Stimulated activated CD8-positive, alpha-beta memory T cell treated with anti-CD3 and anti-CD28 coated beads, Interleukin-4, amount 100 ng/mL, for 24 hours (primary cell): ENCODE data around the gene SLIT3.
"Not testable (repeated sequence)": the region's sequence is repeated elsewhere in the genome, so short reads cannot be mapped to it uniquely, and the experiment has no call there.

Experiments used
- DNase-seq: peaks from one replicate; pipeline ENCODE4 v3.0.0-alpha.2; 2020; ENCODE audit warnings: low read depth

SLIT3 gene

DNA sequence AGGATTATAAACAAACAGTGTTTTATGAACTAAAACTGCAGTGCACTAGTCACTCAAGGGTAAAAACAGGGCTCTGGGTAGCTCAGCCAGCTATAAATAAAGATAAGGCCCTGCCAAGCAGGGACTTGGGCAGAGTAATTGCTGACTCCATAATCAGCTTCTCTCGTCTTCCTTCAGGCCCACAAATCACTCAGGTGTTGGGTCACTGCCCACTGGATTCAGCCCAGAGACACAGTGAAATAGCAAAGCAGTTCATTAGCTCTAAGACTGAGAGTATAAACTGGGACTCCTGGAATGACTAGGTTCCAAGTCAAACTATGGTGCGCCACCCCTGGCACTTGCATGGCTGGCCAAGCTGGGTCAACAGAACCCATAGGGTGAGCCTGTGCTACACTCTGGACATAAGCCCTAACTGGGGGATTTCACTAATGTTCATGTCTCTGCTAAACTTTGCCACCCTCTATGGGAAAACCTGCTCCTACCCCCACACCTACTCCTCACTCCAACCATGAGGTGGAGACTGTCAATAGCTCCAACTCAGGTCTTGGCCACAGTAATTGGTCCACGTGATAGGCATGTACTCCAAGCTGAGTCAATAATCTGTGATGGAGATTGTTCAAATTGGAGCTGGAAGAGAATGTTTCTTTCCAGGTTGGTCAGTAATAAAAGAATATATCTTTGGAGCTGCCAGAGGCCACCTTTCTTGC lies 158.5 kb downstream of the SLIT3 start:
- DNase-seq, result no peak

DNA sequence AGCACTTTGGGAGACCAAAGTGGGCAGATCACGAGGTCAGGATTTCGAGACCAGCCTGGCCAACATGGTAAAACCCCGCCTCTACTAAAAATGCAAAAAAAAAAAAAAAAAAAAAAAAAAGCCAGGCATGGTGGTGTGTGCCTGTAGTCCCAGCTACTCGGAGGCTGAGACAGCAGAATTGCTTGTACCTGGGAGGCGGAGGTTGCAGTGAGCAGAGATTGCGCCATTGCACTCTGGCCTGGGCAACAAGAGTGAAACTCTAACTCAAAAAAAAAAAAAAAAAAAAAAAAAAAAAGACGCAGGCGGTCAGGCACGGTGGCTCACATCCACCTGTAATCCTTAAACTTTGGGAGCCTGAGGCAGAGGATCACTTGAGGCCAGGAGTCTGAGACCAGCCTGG lies 160.7 kb downstream of the SLIT3 start:
- DNase-seq, result not testable (repeated sequence)

DNA sequence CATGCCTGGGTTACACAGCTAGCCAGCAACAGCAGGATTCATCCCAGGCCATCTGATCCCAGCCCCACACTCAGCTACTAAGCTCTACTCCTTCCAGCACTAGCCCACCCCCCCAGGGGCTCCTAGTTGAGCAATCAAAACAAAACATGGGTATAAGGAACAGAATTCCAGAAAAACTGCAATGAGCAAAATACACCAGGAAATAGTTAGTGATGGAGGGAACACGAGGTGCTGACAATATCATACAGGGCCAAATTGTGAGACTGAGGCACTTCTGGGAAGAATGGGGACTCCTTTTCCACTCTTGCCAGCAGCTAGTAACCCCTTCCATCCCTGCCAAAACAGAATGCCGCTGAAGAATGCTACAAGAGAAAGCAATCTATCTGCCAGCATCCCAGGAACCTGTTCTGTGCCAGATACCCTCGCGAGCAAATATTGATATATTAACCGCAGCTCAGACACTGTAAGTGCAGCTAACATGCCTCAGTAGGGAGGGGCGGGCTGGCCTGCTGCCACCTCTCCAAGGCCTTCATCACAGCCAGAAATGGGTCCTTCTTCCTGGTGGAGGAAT lies 161.4 kb downstream of the SLIT3 start:
- no peak for DNase-seq

DNA sequence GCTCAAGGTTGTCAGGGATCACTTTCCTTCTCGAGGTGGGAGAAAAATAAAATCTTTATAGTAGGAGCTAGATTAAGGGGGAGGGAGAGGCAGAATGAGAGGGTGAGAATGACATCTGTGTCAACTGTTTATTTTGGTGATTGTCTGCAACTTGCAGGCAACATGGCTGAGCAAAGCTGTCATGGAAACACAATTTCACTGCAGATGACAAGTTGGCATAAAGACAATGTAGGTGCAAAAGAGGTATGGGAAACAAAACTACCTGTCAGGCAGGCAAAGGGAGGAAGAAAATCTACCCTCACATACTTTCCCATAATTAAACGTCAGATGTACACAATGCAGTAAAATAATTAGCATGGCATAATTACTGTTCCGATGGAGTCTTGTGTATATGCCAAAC lies 167.4 kb downstream of the SLIT3 start:
- DNase-seq, result no peak

DNA sequence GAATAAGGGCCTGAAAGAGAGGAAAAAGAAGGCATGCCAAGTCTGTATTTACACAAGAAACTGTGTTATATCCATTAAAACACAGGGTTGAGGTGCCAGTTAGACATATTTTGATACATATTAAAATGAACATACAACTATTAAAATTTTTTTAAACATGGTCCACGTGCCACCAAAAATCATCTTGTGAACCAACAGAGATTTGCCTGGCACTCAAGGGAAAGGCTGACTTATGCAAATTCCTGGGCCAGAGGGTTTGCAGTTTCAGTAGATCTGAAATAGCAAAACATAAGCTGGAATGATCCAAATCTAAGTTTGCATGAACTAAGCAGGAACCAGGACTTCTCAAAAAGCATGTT lies 168.7 kb downstream of the SLIT3 start:
- no peak for DNase-seq

DNA sequence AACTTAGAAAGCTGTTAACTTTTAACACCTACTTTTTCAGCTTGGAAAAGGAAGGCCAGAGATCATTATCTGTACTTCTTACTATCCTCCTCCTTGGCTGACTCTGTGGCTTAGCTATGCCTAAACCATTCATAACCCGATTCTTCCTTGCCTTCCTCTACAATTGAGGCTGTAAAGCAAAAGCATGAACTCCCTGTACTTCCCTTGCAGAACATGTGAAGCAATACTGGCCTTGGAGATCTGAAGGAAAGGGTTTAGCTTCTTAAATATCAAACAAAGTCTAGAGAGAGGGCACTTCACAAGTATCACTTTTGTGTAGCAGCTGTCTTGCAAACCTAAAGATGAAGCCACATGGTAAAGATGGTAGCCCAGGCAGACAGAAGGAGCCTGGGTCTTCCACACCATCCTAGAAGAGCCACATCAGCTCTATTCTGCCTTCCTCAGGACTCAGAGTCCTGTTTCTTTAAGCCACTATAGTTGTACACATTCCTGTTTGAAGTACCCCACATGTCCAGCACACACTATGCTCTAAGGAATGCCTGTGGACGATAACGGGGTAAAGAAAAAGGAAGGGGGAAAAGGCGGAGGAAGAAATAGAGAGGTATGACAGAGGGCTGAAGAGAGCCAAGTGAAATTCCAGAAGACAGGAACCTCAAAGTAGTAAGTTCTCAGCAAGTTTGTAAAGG lies 169.2 kb downstream of the SLIT3 start:
- no peak for DNase-seq

DNA sequence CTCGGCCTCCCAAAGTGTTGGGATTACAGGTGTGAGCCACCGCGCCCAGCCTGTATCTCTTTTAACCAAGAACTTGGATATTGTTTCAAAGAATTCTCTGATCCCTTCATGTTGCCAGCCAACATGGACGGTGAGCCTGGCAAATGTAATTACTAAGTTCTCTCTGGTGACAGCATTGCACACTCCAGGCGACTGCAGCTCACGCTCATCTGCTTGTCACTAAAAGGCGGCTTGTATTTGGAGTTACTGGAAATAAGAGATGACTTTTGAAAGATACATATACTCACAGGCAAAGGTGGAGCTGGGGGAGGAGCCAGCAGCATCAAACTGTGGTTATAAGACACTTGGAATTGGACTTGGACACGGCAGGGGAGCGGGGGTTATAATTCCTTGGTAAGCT lies 172.3 kb downstream of the SLIT3 start:
- no peak for DNase-seq

DNA sequence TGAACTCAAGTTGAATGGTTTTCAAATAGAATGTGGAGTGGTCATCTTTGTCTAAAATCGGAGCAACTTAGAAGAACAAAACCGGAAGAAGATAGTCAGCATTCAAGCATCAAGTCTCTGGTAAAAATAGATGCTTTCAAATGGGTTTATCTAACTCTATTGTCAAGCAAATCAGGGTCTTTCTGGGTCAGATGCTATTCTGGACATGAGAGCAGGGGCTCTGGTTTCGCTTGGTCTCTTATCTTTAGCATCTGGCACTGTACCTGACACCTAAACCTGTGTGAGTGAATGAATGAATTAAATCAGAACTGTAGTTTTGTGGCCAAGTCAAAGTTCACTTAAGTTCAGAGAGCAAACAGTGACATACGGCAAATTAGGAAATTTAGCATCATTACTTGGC lies 173.5 kb downstream of the SLIT3 start:
- DNase-seq, result no peak

DNA sequence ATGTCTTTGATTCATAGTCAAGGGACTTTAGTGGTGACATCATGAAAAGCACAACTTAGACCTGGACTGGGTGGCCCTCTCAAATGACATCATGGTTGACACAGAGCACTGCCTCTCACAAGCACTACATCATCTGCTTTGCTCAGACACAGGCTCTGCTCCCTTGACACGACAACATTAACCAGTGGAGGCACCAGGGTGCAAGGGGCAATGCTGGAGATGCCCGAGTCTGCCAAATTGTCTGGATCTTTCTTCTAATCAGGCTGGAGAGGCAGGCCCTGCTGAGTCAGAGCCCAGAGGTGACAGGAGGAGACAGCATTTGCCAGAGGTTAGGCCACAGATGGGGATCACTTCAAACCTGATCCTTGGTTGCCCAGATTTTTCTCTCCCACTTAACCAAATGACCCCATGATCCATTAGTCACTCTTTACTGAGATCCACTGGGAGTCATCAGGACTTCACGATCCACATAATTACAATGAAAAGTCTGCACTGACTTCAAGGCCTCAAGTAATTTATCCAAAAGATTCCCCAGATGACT lies 174.4 kb downstream of the SLIT3 start:
- no peak for DNase-seq

DNA sequence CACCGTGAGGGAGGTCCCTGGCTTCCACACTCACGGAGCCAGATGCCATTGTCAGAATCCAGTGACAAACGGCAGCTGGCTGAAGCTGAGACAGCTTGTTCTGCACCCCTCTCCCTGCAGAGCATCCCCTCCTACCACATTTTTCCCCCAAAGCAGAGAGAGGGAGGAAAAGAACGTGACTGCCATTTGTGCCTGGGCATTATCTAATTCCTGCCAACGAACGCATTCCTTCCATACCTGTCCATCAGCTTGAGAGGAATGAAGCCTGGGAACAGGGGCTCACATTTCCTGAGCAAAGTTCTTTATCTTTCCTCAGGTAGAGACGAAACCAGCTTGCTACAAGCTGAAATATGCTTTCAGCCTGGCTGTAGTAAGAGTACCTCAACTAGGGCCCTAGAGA lies 175.4 kb downstream of the SLIT3 start:
- DNase-seq, result no peak

DNA sequence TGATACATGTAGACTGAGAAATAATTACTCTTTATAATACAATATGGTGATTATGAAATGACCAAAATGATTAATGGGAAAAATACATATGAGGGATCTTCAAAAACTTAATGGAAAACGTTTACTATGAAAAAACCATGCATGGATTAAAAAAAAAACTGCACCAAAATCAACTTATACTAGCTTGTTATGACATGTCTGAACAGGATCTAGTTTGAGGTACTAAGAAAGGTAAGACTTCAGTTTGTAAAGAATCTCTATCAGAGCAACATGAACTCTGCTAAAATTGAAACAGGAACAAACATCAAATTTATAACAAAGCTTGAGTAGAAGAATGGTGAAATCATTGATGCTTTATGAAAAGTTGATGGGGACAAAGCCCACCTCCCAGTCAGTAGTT lies 178.0 kb downstream of the SLIT3 start:
- no peak for DNase-seq

DNA sequence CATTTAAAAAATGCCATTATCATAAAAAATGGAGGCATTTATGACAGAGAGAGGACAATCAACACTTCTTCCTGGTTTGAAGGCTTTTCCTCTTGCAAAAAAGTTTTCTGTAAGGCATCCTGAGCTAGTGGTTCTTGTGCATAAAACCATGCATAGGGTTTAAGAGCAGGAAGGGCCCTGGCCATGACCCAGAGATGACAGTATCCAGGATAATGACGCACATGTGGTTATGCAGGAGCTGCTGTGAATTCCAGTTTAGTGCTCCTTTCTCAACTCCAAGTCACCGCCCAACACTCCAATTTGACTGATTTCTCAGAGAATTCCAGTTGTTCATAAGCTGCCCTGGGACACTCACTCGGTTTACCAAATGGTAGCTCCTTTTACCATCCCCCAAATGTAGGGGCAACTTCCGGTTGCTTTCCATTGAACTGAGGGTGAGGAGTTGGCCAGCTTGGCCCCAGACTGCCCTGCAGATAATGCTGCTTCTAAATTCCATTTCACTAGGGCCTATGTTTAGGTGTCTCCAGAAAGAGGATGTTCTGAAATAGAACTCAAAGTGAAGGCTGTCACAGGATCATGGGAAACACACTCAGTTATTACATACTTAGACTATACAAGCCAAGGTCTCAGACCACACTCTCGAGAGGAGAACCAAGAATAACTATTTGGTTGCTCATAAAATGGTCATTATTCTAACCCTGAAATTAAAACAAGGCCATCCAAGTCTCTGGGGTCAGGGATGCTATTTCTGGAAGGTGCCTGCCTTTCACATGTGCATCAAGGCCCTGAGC lies 179.1 kb downstream of the SLIT3 start:
- DNase-seq, result no peak

DNA sequence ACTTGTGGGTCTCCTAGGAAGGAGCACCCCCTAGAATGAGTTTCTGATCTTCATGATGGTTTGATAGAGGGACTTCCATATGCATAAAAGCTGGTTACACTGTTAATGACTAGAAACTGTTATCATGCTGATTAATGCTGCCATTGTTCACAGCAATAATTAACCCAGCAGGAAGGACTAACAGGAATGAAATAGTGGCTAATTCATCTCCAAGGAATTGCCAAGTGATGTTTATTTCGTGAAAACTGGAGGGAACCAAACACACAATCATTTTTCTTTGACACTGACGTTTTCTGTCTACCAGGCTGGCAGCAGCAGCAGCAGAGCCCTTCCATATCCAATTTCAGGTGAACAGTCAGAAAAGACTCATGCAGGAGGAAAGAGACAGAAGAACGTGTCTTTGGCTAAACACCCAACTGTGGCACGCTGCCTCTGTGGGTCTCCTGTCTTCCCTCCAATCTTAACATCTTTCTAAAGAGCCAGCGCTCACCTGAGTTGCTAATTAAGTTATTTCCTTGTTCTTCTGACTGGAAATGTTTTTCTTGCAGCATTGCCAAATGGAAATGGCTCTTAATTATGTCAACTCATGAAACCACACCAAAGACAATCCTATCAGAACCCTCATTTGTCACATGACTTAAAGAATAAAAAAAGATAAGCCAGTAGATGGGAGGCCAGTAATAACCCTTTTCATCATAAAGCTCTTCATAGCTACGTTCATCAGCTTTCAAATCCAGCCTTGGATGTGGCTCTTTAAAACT lies 181.5 kb downstream of the SLIT3 start:
- no peak for DNase-seq

DNA sequence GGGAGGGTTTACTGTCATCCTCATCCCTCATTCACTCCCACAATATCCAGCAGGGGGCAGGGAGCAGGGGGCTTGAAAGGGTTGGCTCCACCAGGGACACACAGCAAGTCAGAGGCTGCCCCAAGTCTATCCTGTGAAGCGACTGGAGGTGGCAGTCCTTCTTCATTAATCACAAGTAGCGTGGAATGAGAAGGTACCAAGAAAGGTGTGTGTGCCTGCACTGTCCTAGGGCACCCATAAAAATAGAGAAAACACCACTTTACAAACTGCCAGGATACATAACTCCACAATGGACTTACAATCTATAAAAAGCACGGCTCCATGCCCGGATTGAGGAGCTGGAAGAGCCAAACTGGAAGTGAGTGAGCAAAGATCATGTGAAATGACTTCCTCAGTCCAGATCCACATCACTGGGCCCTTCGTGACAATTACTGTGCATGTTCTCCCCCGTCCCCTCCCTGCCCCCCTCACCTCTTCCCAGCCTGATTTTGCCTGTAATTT lies 183.9 kb downstream of the SLIT3 start:
- DNase-seq, result no peak

DNA sequence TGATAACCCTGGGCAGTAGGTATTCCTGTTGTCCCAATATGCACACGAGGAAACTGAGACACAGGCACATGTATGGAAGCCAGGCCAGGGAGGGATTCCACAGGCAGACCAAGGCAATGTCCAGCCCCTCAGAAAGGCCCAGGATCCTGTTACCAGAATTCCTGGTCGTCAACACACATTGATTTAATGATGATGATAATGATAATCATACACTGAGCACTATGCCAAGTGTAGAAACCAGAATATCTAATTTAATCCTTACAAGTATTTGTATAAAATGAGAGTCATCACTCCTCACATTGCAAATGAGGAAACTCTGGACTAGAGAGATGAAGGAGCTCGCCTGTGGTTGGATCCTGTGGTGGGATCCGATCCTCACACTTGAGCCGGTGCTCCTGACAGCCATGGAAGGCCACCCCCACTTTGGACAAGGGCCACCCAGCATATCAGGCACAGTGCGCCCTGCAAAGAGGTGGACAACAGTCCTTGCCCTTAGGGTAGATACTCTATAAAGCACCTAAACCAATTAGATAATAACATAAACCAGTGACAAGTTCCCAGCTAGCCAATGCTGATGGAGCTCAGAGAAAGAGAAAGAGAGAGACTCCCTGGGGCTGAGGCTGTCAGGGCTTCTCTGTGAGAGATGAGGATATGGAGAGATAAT lies 185.3 kb downstream of the SLIT3 start:
- DNase-seq, result no peak

DNA sequence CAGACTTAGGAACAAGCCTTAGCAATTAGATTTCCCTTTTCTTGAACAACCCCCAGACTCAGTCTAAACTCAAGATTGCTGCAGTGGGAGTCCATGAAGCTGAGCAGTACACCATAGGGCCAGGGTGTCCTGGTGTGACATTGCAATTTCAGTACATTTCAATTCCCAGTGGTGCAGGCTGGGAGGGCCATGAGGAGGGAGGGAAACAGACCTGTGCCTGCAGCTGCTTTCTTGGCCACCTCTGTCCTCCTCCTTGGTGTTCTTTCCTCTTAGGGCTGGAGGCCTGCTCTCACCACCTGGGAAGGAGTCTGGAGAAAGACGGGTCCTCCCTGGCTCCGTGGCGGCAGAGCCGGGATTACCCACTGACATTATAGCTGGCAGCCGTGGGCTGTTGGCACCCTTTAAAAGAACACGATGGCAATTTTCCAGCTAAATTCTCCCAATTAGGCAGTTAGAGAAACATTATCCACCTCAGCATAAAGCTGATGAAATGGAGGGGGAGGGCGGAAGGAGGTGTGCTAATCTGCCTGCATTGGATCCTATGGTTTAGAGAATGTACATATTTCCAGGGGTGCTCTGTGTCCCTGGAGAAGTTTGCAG lies 186.4 kb downstream of the SLIT3 start:
- DNase-seq, result no peak

DNA sequence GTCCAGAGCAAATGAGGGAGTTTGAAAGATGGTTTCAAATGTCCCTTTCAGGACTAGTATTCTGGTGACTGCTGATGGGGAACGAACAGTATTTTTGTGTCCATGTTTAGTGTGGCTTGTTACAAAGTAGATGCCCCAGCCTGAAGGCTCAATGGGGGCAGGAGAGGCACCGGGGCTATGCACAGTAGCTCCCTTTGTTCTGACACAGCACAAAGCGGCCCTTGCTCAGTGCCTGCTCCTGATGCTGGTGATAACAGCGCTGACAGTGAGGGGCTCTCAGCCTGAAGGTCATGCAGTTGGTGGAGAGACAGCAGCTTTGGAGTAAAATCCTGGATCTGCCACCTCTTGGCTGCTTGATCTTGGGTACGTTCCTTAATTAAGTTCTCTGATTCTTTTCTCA lies 188.9 kb downstream of the SLIT3 start:
- no peak for DNase-seq

DNA sequence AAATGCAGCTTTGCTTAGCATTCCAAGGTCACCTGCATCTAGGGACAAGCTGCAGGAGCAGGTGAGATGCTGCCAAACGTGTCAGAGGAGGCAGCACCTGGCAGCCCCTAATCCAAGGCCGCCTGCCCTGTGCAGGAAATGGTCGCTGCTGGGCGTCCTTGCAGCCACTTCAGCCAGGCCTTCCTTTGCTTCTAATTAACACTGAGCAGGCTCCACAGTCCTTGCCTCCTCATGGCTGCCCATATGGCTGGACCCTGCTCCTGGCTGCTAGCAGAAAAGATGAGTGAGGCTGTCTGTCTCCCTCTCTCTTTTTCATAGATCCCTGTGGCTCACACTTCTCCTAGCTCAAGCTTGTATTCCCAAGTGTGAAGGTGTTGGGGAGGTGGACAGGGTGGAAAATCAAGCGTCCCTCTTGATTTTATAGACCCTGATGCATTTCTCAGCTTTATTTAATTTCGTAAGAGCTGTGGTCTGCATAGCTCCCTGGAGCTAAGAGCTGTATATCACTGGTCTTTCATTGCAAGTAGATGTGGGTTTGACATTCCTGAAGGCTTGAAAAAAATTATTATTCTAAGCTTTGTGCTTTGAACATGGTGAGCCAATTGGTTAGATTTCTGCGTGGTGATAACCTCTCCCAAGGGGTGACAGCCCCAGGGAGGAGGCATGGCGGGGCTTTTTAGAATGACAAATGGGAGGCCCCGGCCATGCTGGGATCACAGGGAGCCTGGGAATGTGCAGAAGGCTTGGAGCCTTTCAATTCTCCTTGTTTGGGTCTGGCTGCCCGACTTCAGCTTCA lies 193.8 kb downstream of the SLIT3 start:
- DNase-seq, result no peak

DNA sequence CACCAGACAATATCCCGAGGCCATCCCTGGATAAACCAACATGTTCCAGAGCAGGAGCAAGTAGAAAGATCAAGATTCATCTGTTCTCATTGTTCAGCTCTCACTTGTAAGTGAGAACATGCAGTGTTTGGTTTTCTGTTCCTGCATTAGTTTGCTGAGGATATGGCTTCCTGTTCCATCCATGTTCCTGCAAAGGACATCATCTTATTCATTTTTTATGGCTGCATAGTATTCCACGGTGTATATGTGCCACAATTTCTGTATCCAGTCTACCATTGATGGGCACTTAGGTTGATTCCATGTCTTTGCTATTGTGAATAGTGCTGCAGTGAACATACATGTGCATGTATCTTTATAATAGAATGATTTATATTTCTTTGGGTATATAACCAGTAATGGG lies 195.4 kb downstream of the SLIT3 start:
- DNase-seq, result not testable (repeated sequence)

DNA sequence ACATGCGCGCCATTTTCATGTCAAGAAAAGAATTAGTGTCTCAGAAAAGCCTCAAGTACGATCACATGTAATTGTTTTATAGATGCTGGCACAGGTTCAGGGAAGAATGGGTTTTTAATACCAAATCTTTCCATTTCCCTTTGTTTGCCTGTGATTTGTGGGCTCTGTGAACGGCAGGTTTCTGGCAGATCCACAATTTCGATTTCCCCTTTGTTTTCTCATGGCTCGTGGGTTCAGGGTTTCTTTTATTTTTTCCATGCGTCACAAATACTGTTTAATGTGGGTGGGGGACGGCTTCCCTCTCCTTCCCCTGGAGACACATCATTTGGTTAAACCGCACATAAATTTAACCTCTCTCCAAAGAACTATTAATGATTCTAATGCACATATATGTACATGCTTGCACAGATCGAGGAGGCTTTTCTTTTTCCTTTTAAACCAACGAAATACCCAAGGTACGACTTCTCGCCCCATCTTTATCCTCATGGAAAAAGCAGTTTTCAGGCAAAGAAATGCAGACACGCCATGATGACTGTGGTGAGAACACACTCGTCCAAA lies 195.9 kb downstream of the SLIT3 start:
- no peak for DNase-seq
